Erythroblast (primary cell): Measurements from ENCODE around the gene TACR2.
A peak's percentile ranks its signal among the peaks of the same experiment; 100 is the strongest.
"Not testable (repeated sequence)": the region's sequence is repeated elsewhere in the genome, so short reads cannot be mapped to it uniquely, and the experiment has no call there.

Source experiments
- DNase-seq, 2 experiments: peaks; one replicate each; lab custom pipeline; 2025; lab: John Stamatoyannopoulos, UW
- GATA1 ChIP-seq: IDR thresholded peaks from 2 replicates; pipeline ENCODE4 v1.6.1; 2011; ENCODE audit warnings: low read depth, mild to moderate bottlenecking, control low read depth, low read length, moderate library complexity
- POLR2A ChIP-seq: IDR thresholded peaks from 2 replicates; pipeline ENCODE4 v1.6.1; 2011; ENCODE audit warnings: mild to moderate bottlenecking, low read length

The TACR2 gene

GRCh38 chr10:69456880-69457693 lies 40.4 kb upstream of the TACR2 start:
- no peak for DNase-seq
- TF ChIP-seq POLR2A (no peak), GATA1 (no peak)

- no peak for DNase-seq
- TF ChIP-seq GATA1 (no peak), POLR2A (no peak)
Observed at GRCh38 chr10:69455006-69455763, 38.5 kb upstream of the TACR2 start.

- TF ChIP-seq POLR2A (no peak), GATA1 (no peak)
- DNase-seq: no peak
Observed at GRCh38 chr10:69453795-69454194, 37.1 kb upstream of the TACR2 start.

DNA sequence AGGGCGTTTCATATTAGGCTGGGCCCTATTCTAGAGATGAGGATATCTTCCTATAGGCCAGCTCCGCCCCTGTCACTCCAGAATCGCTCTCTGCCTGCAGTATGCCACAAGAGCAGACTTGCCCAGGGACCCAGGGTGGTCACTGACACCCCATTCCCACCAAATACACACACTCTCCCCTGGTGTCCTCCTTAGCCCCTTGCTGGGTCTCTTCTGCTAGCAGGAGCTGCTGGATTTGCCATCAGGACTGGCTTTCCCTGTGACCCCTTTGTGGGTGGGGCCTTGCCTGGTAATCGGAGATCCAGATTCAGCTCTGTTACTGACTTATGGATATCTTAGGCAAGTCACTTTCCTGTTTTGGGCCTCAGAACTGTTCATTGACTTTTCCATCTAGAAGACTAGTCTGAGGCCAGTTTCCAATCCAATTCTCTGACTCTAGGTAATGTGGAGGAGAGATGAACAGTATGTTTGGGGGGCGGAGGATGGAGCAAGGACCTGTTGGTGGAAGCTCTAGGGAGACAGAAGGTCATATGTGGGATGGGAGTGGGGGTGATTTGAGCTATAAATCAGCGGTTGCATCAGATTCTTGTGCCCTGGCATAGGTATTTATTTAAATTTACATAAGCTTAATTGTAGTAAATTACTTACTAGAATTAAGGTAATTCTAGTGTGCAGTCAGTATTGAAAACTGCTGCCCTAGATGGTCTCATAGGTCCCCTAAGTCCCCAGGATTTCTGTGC lies 36.1 kb upstream of the TACR2 start:
- TF ChIP-seq GATA1 (no peak), POLR2A (no peak)
- DNase-seq: no peak

GRCh38 chr10:69451784-69452251 lies 35.1 kb upstream of the TACR2 start:
- TF ChIP-seq POLR2A: no peak
- no peak for TF ChIP-seq GATA1
- no peak for DNase-seq

- DNase-seq: peak; percentile 37 to 49
- TF ChIP-seq GATA1 (no peak), POLR2A (no peak)
Observed at GRCh38 chr10:69451209-69451783, 34.6 kb upstream of the TACR2 start, which contains the start of gene TSPAN15. Gene TSPAN15, plus strand, starts transcription at chr10:69451465. Its CDS starts 130 bp downstream, at chr10:69451595.

- not testable (repeated sequence) for DNase-seq
Observed at GRCh38 chr10:69450395-69450794, 33.7 kb upstream of the TACR2 start.

DNA sequence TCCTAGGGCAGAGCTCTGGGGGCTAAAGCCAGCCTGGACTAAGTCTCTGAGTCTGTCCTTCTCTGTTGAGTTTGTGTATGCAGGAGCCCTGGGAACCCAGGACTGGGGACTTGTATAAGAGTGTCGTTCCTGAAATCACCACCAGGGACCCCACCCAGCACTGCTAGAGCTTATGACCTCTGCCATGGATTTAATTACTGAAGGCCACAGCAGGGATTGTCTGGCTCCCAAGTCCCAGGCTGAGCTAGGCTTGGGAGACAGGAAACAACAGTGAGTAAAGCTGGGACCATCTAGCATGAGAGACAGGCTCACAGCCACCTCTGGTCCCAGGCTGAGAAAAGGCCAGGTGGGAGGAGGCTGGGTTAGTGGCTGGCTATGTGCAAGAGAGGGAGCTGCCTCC lies 33.1 kb upstream of the TACR2 start:
- peak; percentile 26 to 37 for DNase-seq

GRCh38 chr10:69446650-69447151 lies 30.0 kb upstream of the TACR2 start:
- no peak for DNase-seq
- TF ChIP-seq GATA1 (no peak), POLR2A (no peak)

More for the DNA sequence above, 33.1 kb upstream of the TACR2 start:
- TF ChIP-seq POLR2A: no peak

DNA sequence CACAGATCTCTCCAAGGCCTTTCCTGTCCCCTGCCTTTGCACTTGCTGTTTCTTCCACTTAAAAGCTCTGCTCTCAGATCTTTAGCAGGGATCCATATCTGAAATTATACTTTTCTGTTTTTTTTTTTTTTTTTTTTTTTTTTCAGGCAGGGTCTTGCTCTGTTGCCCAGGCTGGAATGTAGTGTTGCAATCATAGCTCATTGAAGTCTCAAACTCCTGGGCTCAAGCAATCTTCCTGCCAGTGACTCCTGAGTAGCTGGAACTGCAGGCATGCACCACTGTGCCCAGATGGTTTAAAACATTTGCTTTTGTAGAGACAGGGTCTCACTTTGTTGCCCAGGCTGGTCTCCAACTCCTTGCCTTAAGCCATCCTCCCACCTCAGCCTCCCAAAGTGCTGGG lies 29.5 kb upstream of the TACR2 start:
- TF ChIP-seq POLR2A (no peak), GATA1 (no peak)
- no peak for DNase-seq

GRCh38 chr10:69445041-69445440 lies 28.3 kb upstream of the TACR2 start:
- DNase-seq: no peak
- TF ChIP-seq GATA1 (no peak), POLR2A (no peak)

DNA sequence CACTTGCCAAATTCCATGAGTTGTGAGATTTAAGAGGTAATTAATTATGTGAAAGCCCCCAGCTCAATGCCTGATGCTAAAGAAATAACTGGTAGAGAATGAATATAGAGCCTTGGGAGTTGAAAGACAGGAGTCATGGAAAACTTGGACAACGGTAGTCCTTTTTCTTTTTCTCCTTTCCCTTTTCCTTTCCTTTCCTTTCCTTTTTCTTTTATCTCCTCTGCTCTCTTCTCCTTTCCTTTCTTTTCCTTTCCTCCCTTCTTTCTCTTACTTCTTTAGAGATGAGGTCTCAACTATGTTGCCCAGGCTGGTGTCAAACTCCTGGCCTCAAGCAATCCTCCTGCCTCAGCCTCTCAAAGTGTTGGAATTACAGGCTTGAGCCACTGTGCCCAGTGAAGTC lies 26.6 kb upstream of the TACR2 start:
- TF ChIP-seq GATA1 (no peak), POLR2A (no peak)
- no peak for DNase-seq
